RWPE1 (cell line): ENCODE measurements around the gene SLC9A9.

ENCODE experiments used
- CTCF ChIA-PET: fragments of 350-600 bp; sonication (Branson Sonifier 250); formaldehyde crosslinking; extraction: SDS; loops from one replicate; lab custom pipeline; 2021; lab: Yijun Ruan, JAX
- POLR2A ChIA-PET: fragments of 400-600 bp; formaldehyde crosslinking; extraction: SDS; loops from one replicate; lab custom pipeline; 2020; ENCODE audit warnings: antibody characterized with exemption; ENCODE audit not compliant: low non-redundant PET; lab: Yijun Ruan, JAX
- DNase-seq: peaks from one replicate; pipeline ENCODE4 v3.0.0; 2012; ENCODE audit warnings: low spot score
- H3K27ac ChIP-seq: fragments of 450-650 bp; 2 replicates; pipeline ENCODE4 v1.5.1; 2017
- TF ChIP-seq, protein P1 (sequence below): fragments of 450-650 bp; conservative IDR thresholded peaks from 2 replicates; pipeline ENCODE4 v1.5.1; 2017; ENCODE audit warnings: low read depth, mild to moderate bottlenecking

Gene SLC9A9

DNA sequence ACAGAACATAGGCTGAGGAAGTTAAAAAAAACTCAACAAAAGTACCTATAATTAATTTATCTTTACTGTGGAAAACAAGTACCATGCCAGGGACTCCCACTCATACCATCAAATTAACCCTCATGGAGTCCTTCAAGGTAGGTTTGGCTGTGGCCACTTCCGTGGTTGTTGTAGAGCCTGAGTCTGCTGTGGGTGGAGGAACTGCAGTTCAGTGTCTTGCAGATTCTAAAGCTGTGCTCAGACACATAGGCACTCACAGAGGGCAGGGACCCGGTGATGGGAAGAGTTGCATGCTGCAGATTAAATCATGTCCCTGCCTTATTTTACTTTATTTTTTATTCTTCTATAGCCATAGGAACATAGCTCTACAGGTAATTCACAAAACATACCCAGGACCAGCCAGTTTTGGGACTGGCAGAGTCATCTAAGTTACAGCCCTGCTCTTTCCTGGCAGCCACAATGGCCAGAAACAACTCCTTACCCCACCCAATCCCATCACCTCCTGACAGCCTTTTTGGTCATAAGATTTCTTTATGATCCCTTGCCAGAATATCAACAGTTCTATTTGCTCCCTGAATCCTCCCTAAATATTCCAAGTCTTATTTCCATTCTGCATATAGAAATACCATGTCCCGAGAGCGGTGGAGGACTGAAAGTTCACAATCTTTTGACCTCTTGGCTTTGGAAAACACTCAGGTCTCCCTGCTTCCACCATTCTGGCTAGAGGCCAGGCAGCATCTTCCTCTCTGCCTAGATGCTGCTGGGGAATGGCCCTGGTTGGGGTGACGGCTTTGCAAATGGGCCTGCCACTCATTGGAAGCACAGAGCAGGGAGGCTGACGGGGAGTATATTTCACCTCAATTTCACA lies 535.0 kb downstream of the SLC9A9 start:
- no peak overlapping the region for H3K27ac ChIP-seq
- TF ChIP-seq, protein P1, sequence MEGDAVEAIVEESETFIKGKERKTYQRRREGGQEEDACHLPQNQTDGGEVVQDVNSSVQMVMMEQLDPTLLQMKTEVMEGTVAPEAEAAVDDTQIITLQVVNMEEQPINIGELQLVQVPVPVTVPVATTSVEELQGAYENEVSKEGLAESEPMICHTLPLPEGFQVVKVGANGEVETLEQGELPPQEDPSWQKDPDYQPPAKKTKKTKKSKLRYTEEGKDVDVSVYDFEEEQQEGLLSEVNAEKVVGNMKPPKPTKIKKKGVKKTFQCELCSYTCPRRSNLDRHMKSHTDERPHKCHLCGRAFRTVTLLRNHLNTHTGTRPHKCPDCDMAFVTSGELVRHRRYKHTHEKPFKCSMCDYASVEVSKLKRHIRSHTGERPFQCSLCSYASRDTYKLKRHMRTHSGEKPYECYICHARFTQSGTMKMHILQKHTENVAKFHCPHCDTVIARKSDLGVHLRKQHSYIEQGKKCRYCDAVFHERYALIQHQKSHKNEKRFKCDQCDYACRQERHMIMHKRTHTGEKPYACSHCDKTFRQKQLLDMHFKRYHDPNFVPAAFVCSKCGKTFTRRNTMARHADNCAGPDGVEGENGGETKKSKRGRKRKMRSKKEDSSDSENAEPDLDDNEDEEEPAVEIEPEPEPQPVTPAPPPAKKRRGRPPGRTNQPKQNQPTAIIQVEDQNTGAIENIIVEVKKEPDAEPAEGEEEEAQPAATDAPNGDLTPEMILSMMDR: no peak
- CTCF ChIA-PET: no interaction called here

DNA sequence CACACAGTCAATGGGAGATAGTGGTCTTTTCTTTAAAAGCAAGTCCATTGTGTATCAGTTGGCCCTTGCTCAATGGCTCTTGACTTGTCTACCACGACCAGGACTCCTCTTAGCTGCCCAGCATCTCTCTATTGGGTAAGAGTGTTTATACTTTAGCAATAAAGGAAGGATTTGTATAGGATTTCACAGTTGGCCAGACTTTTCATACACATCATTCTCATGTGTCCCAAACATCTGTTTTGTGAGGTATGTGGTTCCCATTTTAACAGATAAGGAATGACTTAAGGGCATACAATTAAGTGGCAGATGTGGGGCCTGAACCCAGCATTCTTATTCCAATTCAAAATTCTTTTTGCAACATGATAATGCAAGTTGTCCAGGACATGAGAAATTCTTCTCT lies 537.2 kb downstream of the SLC9A9 start:
- H3K27ac ChIP-seq: no peak overlapping the region
- no peak for DNase-seq
- ChIA-PET CTCF (no interaction called here), POLR2A (no interaction called here)
- TF ChIP-seq, protein P1: no peak

More for the DNA sequence above, 535.0 kb downstream of the SLC9A9 start:
- POLR2A ChIA-PET: no interaction called here
- no peak for DNase-seq

DNA sequence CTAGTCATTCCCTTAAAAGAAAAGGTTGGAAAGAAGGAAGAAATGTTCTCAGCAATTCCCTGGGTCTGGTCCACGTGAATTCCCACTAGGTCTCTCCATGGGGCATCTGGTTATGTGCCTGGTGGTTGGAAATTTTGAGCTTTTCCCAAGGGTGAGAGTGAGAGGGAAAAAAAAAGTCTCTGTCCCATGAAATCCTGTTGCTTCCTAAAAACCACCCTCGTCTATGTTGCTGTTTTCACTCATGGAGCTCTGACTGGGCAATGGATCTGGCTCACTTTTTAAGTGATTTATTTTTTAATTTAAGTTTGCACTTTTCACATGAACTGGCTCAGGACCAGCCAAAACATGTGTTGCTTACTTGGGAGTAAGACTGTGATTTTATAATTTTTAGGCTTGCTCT lies 538.6 kb downstream of the SLC9A9 start:
- POLR2A ChIA-PET: no interaction called here
- DNase-seq: no peak
- TF ChIP-seq, protein P1: no peak
- CTCF ChIA-PET: no interaction called here
- H3K27ac ChIP-seq: no peak overlapping the region

DNA sequence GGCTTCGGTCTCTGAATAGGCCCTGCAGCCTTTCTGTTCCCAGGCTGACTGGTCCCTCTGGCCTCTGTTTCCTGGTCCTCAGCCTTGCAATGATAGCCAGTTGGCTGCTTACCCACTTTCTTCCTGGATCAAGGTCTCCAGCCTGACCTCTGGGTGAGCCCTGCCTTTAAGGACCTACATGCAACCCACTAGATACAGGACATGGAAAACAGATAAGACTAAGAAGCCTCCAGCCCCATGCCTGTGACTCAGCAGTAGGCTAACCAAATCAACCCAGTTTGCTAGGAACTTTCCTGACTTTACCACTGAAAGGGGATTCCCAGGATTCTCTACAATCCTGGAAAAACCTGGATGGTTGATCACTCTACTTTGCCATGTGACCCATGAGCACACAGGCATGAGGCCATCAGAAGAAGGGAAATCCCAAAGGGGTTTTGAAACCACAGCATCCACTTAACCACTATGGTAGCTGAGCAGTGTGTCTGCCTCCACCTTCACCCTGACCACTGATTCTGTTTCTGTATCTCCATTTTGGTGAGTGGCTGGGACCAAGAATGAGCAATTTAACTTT lies 540.6 kb downstream of the SLC9A9 start:
- no peak overlapping the region for H3K27ac ChIP-seq
- POLR2A ChIA-PET: no interaction called here
- TF ChIP-seq, protein P1: no peak
- DNase-seq: peak; percentile 5
- CTCF ChIA-PET: interaction anchor here (0.6 kb wide), 2 partner anchors 25 to 306 kb away, joined by 3 read pairs; no protein-coding TSS in a partner anchor

DNA sequence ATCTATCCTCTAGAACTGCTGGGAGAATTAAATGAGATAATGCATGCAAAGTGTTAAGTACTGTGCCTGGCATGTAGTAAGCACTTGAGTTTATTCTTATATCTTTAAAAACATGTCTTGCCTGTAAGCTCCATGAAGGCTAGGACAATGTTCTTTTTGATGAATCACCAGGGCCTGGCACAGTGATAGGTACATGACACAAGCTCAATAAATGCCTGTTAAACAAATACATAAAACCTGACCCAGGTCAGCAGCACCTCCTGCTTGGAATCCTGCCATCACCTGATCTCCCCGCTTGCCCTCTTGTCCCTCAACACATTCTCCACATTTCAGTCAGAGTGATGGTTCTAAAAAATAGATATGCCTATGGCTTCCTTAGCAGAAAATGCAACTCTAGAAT lies 541.9 kb downstream of the SLC9A9 start:
- H3K27ac ChIP-seq: no peak overlapping the region

DNA sequence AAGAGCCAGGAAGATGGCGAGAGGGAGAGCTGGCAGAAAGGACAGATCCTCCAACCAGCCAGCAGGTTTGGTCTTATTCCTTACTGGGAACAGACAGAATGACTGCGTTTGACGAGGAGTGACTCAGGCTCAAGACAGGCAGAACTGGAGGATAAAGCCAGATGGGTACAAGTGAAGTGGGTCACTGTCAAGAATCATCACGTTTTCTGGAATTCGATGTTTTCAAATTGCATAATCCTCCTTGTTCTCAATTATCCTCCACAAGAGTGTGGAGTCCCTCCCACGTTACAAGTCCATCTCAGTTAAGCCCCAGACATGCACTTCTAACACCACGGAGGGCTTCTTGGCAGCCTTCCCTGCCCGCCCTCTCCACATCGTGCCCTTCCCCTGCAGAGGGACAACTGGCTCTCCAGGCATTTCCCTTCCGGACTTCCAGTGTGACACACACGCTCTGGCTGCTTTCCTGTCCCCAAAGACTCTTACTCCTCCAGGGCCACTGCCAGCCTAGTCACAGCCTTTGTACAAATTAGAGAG lies 545.6 kb downstream of the SLC9A9 start:
- H3K27ac ChIP-seq: peak overlapping the region; percentile 72
- peak; percentile 56 for DNase-seq
- ChIA-PET CTCF (interaction anchor here (0.8 kb wide), 1 partner anchor 61 kb away, joined by 4 read pairs; no protein-coding TSS in a partner anchor), POLR2A (no interaction called here)
- TF ChIP-seq, protein P1: no peak

More for the DNA sequence above, 541.9 kb downstream of the SLC9A9 start:
- POLR2A ChIA-PET: no interaction called here
- TF ChIP-seq, protein P1: no peak
- CTCF ChIA-PET: no interaction called here
- peak; percentile 17 for DNase-seq
